ENCODE measurements around the gene RNF111. TPM values are rescaled to one million over a fixed set of nuclear protein-coding genes. Genes with fewer than 3 reads are reported as not detected.
"Not testable (repeated sequence)": the region's sequence is repeated elsewhere in the genome, so short reads cannot be mapped to it uniquely, and the experiment has no call there.

The RNF111 gene
- polyA plus RNA-seq, 2 donors = 7.6 to 9.7 TPM

DNA sequence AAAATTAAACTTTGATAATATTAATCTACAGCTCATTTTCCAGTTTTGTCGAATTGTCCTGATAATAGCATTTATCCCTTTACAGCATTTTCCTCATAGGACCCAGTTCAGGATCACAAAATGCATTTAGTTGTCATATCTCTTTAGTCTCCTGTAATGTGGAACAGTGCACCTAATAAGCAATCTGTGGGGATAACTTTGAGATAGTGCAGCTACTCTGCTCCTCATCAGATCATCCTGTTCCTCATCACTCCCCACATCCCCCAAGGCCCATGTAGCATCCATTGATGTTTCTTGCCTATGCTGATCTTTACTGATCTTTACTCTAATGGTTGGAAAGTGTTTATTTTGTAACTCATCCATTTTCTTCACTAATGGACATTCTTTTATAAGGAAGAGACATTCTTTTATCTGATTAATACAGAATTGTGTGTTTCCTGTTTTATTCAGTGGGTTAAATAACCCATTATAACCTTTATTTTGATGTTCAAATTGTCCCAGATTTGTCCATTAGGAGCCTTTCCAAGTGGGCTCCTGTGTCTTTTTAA, 7.5 kb downstream of the RNF111 start:
- peaks cover 0 to 3% of the 10 kb centered on the region in 2 donors for H3K36me3 ChIP-seq (ENCODE audit: control insufficient read depth in 2 of 2, insufficient read depth in 2 of 2, low read length in 1 of 2)
- H3K4me3 ChIP-seq (ENCODE audit: low read depth in 1 of 2, low read length in 2 of 2) = no peak overlapping the region
- no peaks in the 10 kb centered on the region for H3K27me3 ChIP-seq (ENCODE audit: control insufficient read depth in 1 of 2, insufficient read depth in 2 of 2, low read length in 2 of 2)
- H3K27ac ChIP-seq (ENCODE audit: low read depth in 2 of 2, low read length in 1 of 2) = no peak overlapping the region
- H3K4me1 ChIP-seq (ENCODE audit: control insufficient read depth in 2 of 2, insufficient read depth in 2 of 2, low read length in 1 of 2) = no peaks in the 10 kb centered on the region
- no peaks in the 10 kb centered on the region for H3K9me3 ChIP-seq (ENCODE audit: control insufficient read depth in 2 of 2, insufficient read depth in 1 of 2, low read depth in 1 of 2, low read length in 1 of 2)
- 91 to 95% methylated on average over 1 of the region's 1 CpG for WGBS, 2 donors

DNA sequence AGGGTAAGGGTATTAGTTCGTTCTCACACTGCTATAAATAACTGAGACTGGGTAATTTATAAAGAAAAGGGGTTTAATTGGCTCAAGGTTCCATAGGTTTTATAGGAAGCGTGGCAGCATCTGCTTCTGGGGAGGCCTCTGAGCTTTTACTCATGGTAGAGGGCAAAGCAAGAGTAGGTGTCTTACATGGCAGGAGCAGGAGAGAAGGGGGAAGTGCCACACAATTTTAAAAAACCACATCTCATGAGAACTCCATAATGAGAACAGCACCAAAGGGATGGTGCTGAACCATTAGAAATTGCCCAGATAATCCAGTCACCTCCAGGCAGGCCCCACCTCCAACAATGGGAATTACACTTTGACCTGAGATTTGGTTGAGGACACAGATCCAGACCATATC, 12.2 kb downstream of the RNF111 start:
- no peaks in the 10 kb centered on the region for H3K9me3 ChIP-seq (ENCODE audit: control insufficient read depth in 2 of 2, insufficient read depth in 1 of 2, low read depth in 1 of 2, low read length in 1 of 2)
- H3K27ac ChIP-seq (ENCODE audit: low read depth in 2 of 2, low read length in 1 of 2) = no peak overlapping the region
- H3K4me3 ChIP-seq (ENCODE audit: low read depth in 1 of 2, low read length in 2 of 2) = no peak overlapping the region
- 95% methylated on average over 2 of the region's 2 CpGs for WGBS, 2 donors
- H3K36me3 ChIP-seq (ENCODE audit: control insufficient read depth in 2 of 2, insufficient read depth in 2 of 2, low read length in 1 of 2) = no peaks in the 10 kb centered on the region
- no peaks in the 10 kb centered on the region for H3K4me1 ChIP-seq (ENCODE audit: control insufficient read depth in 2 of 2, insufficient read depth in 2 of 2, low read length in 1 of 2)
- no peaks in the 10 kb centered on the region for H3K27me3 ChIP-seq (ENCODE audit: control insufficient read depth in 1 of 2, insufficient read depth in 2 of 2, low read length in 2 of 2)

- 96 to 98% methylated on average over 10 of the region's 10 CpGs for WGBS, 2 donors
- not testable (repeated sequence) for H3K36me3 ChIP-seq (ENCODE audit: control insufficient read depth in 2 of 2, insufficient read depth in 2 of 2, low read length in 1 of 2); H3K27me3 ChIP-seq (ENCODE audit: control insufficient read depth in 1 of 2, insufficient read depth in 2 of 2, low read length in 2 of 2); H3K9me3 ChIP-seq (ENCODE audit: control insufficient read depth in 2 of 2, insufficient read depth in 1 of 2, low read depth in 1 of 2, low read length in 1 of 2); H3K4me1 ChIP-seq (ENCODE audit: control insufficient read depth in 2 of 2, insufficient read depth in 2 of 2, low read length in 1 of 2); H3K27ac ChIP-seq (ENCODE audit: low read depth in 2 of 2, low read length in 1 of 2); H3K4me3 ChIP-seq (ENCODE audit: low read depth in 1 of 2, low read length in 2 of 2)
Measured at GRCh38 chr15:59000251-59000650, 12.8 kb downstream of the RNF111 start.

DNA sequence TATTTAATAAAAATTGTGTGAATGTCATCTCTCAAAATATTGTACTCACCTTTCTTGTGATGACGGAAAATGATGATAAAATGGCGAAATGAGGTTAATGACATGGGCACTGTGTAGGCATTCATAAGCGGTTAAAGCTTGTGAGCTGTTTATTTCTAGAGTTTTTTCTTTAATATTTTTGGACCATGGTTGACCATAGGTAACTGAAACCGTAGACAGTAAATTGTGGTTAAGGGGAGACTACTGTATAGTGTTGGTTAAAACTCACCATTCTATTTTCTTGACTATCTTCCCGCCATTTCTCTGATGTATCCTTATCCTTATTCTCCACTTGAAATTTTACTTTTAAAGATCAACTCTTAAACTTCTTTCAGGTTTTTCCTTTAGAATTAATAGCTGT, 14.5 kb downstream of the RNF111 start:
- Histone ChIP-seq H3K4me1 (ENCODE audit: control insufficient read depth in 2 of 2, insufficient read depth in 2 of 2, low read length in 1 of 2) (no peaks in the 10 kb centered on the region), H3K4me3 (ENCODE audit: low read depth in 1 of 2, low read length in 2 of 2) (no peak overlapping the region), H3K9me3 (ENCODE audit: control insufficient read depth in 2 of 2, insufficient read depth in 1 of 2, low read depth in 1 of 2, low read length in 1 of 2) (no peaks in the 10 kb centered on the region), H3K36me3 (ENCODE audit: control insufficient read depth in 2 of 2, insufficient read depth in 2 of 2, low read length in 1 of 2) (no peaks in the 10 kb centered on the region), H3K27ac (ENCODE audit: low read depth in 2 of 2, low read length in 1 of 2) (no peak overlapping the region), H3K27me3 (ENCODE audit: control insufficient read depth in 1 of 2, insufficient read depth in 2 of 2, low read length in 2 of 2) (no peaks in the 10 kb centered on the region)
- WGBS, 2 donors = 95 to 96% methylated on average over 5 of the region's 5 CpGs

- H3K36me3 ChIP-seq (ENCODE audit: control insufficient read depth in 2 of 2, insufficient read depth in 2 of 2, low read length in 1 of 2) = no peaks in the 10 kb centered on the region
- no peak overlapping the region for H3K4me3 ChIP-seq (ENCODE audit: low read depth in 1 of 2, low read length in 2 of 2)
- no peaks in the 10 kb centered on the region for H3K27me3 ChIP-seq (ENCODE audit: control insufficient read depth in 1 of 2, insufficient read depth in 2 of 2, low read length in 2 of 2)
- H3K27ac ChIP-seq (ENCODE audit: low read depth in 2 of 2, low read length in 1 of 2) = no peak overlapping the region
- 79 to 85% methylated on average over 2 of the region's 2 CpGs for WGBS, 2 donors
- H3K4me1 ChIP-seq (ENCODE audit: control insufficient read depth in 2 of 2, insufficient read depth in 2 of 2, low read length in 1 of 2) = no peaks in the 10 kb centered on the region
- H3K9me3 ChIP-seq (ENCODE audit: control insufficient read depth in 2 of 2, insufficient read depth in 1 of 2, low read depth in 1 of 2, low read length in 1 of 2) = no peaks in the 10 kb centered on the region
Measured at GRCh38 chr15:59002418-59002859, 15.0 kb downstream of the RNF111 start.

GRCh38 chr15:59005579-59005978, 18.1 kb downstream of the RNF111 start:
- H3K27ac ChIP-seq (ENCODE audit: low read depth in 2 of 2, low read length in 1 of 2) = no peak overlapping the region
- no peak overlapping the region for H3K4me3 ChIP-seq (ENCODE audit: low read depth in 1 of 2, low read length in 2 of 2)
- no peaks in the 10 kb centered on the region for H3K4me1 ChIP-seq (ENCODE audit: control insufficient read depth in 2 of 2, insufficient read depth in 2 of 2, low read length in 1 of 2)
- H3K27me3 ChIP-seq (ENCODE audit: control insufficient read depth in 1 of 2, insufficient read depth in 2 of 2, low read length in 2 of 2) = no peaks in the 10 kb centered on the region
- WGBS, 2 donors = 82 to 86% methylated on average over 5 of the region's 5 CpGs
- peaks cover 0 to 2% of the 10 kb centered on the region in 2 donors for H3K36me3 ChIP-seq (ENCODE audit: control insufficient read depth in 2 of 2, insufficient read depth in 2 of 2, low read length in 1 of 2)
- no peaks in the 10 kb centered on the region for H3K9me3 ChIP-seq (ENCODE audit: control insufficient read depth in 2 of 2, insufficient read depth in 1 of 2, low read depth in 1 of 2, low read length in 1 of 2)

- 92 to 93% methylated on average over 6 of the region's 6 CpGs for WGBS, 2 donors
- Histone ChIP-seq H3K4me1 (ENCODE audit: control insufficient read depth in 2 of 2, insufficient read depth in 2 of 2, low read length in 1 of 2) (no peaks in the 10 kb centered on the region), H3K9me3 (ENCODE audit: control insufficient read depth in 2 of 2, insufficient read depth in 1 of 2, low read depth in 1 of 2, low read length in 1 of 2) (no peaks in the 10 kb centered on the region), H3K4me3 (ENCODE audit: low read depth in 1 of 2, low read length in 2 of 2) (no peak overlapping the region), H3K27ac (ENCODE audit: low read depth in 2 of 2, low read length in 1 of 2) (no peak overlapping the region), H3K27me3 (ENCODE audit: control insufficient read depth in 1 of 2, insufficient read depth in 2 of 2, low read length in 2 of 2) (no peaks in the 10 kb centered on the region), H3K36me3 (ENCODE audit: control insufficient read depth in 2 of 2, insufficient read depth in 2 of 2, low read length in 1 of 2) (peaks cover 0 to 2% of the 10 kb centered on the region in 2 donors)
Measured at GRCh38 chr15:59008086-59008485, 20.6 kb downstream of the RNF111 start.

DNA sequence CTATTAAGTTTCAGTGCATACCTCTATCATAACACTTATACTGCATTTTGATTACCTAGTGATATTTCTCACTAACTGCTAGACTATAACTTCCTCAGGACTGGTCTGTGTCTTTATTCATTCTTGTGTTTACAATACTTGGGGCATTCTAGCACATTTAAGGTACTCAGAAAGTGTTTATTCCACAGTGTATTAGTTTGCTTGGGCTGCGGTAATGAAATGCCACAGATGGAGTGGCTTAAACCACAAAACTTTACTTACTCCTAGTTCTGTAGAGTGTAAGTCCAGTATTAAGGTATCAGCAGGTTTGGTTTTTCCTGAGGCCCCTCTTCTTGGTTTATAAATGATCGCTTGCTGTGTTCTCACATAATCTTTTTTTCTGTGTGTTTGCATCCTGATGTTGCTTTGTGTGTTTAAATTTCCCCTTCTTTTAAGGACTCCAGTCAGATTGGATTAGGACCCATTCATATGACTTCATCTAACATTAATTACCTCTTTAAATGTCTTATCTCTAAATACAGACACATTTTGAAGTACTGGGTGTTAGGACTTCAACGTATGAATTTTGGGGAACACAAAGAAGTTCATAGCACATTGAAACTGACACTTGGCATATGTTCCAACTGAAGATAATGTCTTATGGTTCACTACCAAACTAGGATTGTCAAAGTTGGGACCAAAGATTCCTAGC, 23.9 kb downstream of the RNF111 start:
- Histone ChIP-seq H3K9me3 (ENCODE audit: control insufficient read depth in 2 of 2, insufficient read depth in 1 of 2, low read depth in 1 of 2, low read length in 1 of 2) (no peaks in the 10 kb centered on the region), H3K4me1 (ENCODE audit: control insufficient read depth in 2 of 2, insufficient read depth in 2 of 2, low read length in 1 of 2) (no peaks in the 10 kb centered on the region), H3K4me3 (ENCODE audit: low read depth in 1 of 2, low read length in 2 of 2) (no peak overlapping the region), H3K27ac (ENCODE audit: low read depth in 2 of 2, low read length in 1 of 2) (no peak overlapping the region), H3K36me3 (ENCODE audit: control insufficient read depth in 2 of 2, insufficient read depth in 2 of 2, low read length in 1 of 2) (peaks cover 0 to 5% of the 10 kb centered on the region in 2 donors), H3K27me3 (ENCODE audit: control insufficient read depth in 1 of 2, insufficient read depth in 2 of 2, low read length in 2 of 2) (no peaks in the 10 kb centered on the region)
- 72 to 75% methylated on average over 3 of the region's 3 CpGs for WGBS, 2 donors

GRCh38 chr15:59013246-59013873, 25.9 kb downstream of the RNF111 start:
- 81 to 84% methylated on average over 3 of the region's 3 CpGs for WGBS, 2 donors
- H3K4me1 ChIP-seq (ENCODE audit: control insufficient read depth in 2 of 2, insufficient read depth in 2 of 2, low read length in 1 of 2) = no peaks in the 10 kb centered on the region
- H3K9me3 ChIP-seq (ENCODE audit: control insufficient read depth in 2 of 2, insufficient read depth in 1 of 2, low read depth in 1 of 2, low read length in 1 of 2) = no peaks in the 10 kb centered on the region
- H3K27me3 ChIP-seq (ENCODE audit: control insufficient read depth in 1 of 2, insufficient read depth in 2 of 2, low read length in 2 of 2) = no peaks in the 10 kb centered on the region
- no peak overlapping the region for H3K27ac ChIP-seq (ENCODE audit: low read depth in 2 of 2, low read length in 1 of 2)
- no peak overlapping the region for H3K4me3 ChIP-seq (ENCODE audit: low read depth in 1 of 2, low read length in 2 of 2)
- peaks cover 4% of the 10 kb centered on the region in 2 donors for H3K36me3 ChIP-seq (ENCODE audit: control insufficient read depth in 2 of 2, insufficient read depth in 2 of 2, low read length in 1 of 2)

DNA sequence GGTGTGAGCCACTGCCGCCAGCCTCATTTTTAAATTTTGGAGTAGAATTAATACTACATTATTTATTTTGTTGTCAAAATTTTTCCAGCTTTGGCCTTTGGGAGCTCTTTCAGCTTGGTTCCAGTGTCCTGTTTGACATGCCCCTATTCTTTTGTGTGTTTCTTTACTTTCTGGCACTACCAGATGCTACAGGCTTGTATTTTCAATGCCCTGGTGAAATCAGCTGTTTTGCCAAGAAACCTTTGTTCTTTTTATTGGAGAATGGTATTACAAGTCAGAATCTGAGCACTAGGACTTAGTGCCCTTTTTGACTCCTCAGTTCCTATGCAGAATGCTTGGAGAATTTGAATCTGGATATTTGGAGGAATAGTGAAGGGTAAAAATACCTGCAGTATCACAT, 26.6 kb downstream of the RNF111 start:
- Histone ChIP-seq H3K27ac (ENCODE audit: low read depth in 2 of 2, low read length in 1 of 2) (no peak overlapping the region), H3K4me3 (ENCODE audit: low read depth in 1 of 2, low read length in 2 of 2) (no peak overlapping the region), H3K4me1 (ENCODE audit: control insufficient read depth in 2 of 2, insufficient read depth in 2 of 2, low read length in 1 of 2) (no peaks in the 10 kb centered on the region), H3K9me3 (ENCODE audit: control insufficient read depth in 2 of 2, insufficient read depth in 1 of 2, low read depth in 1 of 2, low read length in 1 of 2) (no peaks in the 10 kb centered on the region), H3K36me3 (ENCODE audit: control insufficient read depth in 2 of 2, insufficient read depth in 2 of 2, low read length in 1 of 2) (peaks cover 4% of the 10 kb centered on the region in 2 donors), H3K27me3 (ENCODE audit: control insufficient read depth in 1 of 2, insufficient read depth in 2 of 2, low read length in 2 of 2) (no peaks in the 10 kb centered on the region)
- 83 to 98% methylated on average over 1 of the region's 1 CpG for WGBS, 2 donors

Data from esophagus (tissue), 2 donors.